HCT116 (cell line): ENCODE results near the gene PDZD4.

Experiments used
- CTCF ChIP-seq, 3 experiments: fragments of 200-600 bp in 1 of 3; sonication (generic) in 1 of 3; IDR thresholded peaks in 2 of 3; conservative IDR thresholded peaks in 1 of 3; 2 replicates each; pipeline ENCODE4 v1.5.1; 2012 to 2017; ENCODE audit warnings: low read depth in 2 of 3, low read length in 2 of 3, antibody characterized with exemption in 1 of 3, borderline replicate concordance in 1 of 3, control low read depth in 1 of 3, mild to moderate bottlenecking in 1 of 3, mixed read lengths in 1 of 3, mixed run types in 1 of 3, moderate library complexity in 1 of 3; ENCODE audit not compliant: insufficient read depth in 1 of 3
- EZH2 ChIP-seq: fragments of 200-600 bp; sonication (generic); IDR thresholded peaks from 2 replicates; pipeline ENCODE4 v1.6.1; 2017; ENCODE audit warnings: antibody characterized with exemption, mixed run types
- JUND ChIP-seq: IDR thresholded peaks from 2 replicates; pipeline ENCODE4 v1.6.1; 2012
- MAX ChIP-seq: IDR thresholded peaks from 2 replicates; pipeline ENCODE4 v1.6.1; 2012
- POLR2AphosphoS5 ChIP-seq: IDR thresholded peaks from 2 replicates; pipeline ENCODE4 v1.6.1; 2011; ENCODE audit warnings: mild to moderate bottlenecking, low read depth, low read length, moderate library complexity
- RAD21 ChIP-seq: IDR thresholded peaks from 2 replicates; pipeline ENCODE4 v1.6.1; 2012; ENCODE audit warnings: low read depth, mild to moderate bottlenecking
- SRF ChIP-seq: IDR thresholded peaks from 2 replicates; pipeline ENCODE4 v1.6.1; 2012; ENCODE audit warnings: low read depth

- TF ChIP-seq RAD21 (no peak), SRF (no peak), CTCF (IDR thresholded peaks at IDR 0.05 in 2 of 3, conservative IDR thresholded peaks at IDR 0.05 in 1 of 3; ENCODE audit: borderline replicate concordance in 1 of 3, insufficient read depth in 1 of 3, low read depth in 2 of 3, low read length in 2 of 3) (no peak), POLR2AphosphoS5 (no peak), EZH2 (no peak), MAX (no peak), JUND (no peak)
Measured at GRCh38 chrX:153861733-153862310, 31.5 kb upstream of the PDZD4 start.
